ENCODE results near the gene HTR3B.
A peak's percentile ranks its signal among the peaks of the same experiment; 100 is the strongest.
"Not testable (repeated sequence)": the region's sequence is repeated elsewhere in the genome, so short reads cannot be mapped to it uniquely, and the experiment has no call there.

Gene HTR3B

GRCh38 chr11:113904379-113905101 lies at the start of gene HTR3B:
TSS of gene HTR3B (plus strand) at chr11:113904796. CDS start at chr11:113904934, 138 bp downstream.
- no peak for DNase-seq

GRCh38 chr11:113855803-113856202 lies 48.8 kb upstream of the HTR3B start:
- DNase-seq = no peak

DNA sequence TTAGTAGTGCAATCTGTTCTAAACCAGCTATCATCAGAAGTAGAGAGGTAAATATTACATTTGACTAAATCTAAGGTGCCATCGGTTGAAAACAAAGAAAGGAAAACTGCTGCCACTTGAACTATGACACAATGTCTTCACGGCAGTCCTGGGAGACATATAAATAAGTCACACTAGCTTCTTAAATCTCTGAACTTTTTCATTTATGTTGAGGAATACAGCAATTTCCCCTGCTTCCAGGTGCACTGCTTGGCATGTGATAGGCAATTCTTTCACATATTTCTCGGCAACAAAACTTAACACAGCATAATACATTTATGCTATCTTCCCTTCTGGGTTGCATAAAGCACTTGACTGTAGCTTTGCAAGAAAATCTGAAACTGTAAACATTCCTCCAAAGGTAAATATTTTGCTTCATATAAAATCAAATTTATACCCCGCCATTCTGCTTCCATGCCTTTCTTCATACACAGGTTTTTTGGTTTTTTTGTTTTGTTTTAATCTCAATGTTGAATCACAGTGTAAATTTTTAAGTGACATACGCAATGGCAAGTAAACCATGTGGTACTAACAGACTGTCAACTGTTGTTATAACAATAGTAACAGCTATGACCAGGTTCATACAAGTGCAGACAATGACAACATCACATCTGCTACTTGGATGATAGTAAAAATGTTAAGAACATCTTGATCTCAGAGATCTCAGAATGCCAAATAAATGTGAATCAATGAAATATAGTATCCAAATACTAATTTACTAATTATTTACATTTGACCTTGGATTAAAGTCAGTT lies 47.4 kb upstream of the HTR3B start:
- no peak for DNase-seq

- DNase-seq = no peak
Observed at GRCh38 chr11:113859665-113860064, 44.9 kb upstream of the HTR3B start.

GRCh38 chr11:113862435-113862834 lies 42.2 kb upstream of the HTR3B start:
- DNase-seq = no peak

- no peak for DNase-seq
Observed at GRCh38 chr11:113864410-113864809, 40.2 kb upstream of the HTR3B start.

GRCh38 chr11:113865873-113866272 lies 38.7 kb upstream of the HTR3B start:
- no peak for DNase-seq

DNA sequence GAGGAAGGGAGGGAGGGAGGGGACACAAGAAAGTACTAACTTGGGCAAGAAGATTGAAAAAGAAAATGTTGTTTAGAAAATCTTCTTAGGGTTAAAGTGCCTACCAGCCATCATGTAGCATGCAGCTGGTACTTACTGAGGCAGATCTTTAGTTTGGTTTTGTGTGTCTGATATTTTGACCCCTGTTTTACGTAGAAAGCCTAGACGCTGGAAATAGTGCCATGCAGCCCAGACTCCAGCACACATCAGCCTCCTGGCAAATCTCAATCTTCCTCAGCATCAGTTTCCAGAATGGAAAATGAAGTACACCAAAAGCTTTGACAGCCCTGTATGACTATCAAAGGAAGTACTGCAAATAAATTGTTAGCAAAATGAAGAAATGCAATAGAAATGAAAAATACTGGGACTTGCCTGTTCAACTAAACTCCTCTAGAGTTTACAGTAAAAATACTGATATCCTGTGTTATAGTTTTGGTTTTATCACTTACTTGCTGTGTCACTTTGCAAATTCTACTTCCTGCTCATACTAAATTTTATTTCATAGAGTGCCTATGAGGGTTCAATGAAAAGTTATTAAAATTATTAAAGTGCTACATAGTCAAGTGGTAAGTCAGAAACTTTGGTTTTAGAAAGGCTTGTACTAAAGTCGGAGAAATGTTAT lies 36.6 kb upstream of the HTR3B start:
- DNase-seq = no peak

DNA sequence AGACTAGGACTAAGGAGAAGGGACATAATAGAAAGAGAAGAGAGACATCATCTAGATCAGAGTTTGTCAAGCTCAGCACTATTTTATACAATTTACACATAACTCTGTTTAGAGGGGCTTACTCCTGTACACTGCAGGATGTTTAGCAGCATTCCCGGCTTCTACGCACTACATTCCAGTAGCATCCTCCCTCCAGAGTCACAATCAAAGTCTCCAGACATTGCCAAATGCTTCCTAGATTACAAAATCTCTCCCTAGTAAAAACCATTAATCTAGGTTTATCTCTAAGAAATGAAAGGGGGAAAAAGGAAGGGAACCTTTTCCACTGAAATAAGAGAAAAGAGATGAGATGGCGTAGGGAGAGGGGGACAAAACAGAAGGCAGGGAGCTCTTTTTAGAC lies 33.3 kb upstream of the HTR3B start:
- no peak for DNase-seq

GRCh38 chr11:113873236-113873626 lies 31.4 kb upstream of the HTR3B start:
- DNase-seq = no peak

- DNase-seq = no peak
Observed at GRCh38 chr11:113874096-113874495, 30.5 kb upstream of the HTR3B start.

DNA sequence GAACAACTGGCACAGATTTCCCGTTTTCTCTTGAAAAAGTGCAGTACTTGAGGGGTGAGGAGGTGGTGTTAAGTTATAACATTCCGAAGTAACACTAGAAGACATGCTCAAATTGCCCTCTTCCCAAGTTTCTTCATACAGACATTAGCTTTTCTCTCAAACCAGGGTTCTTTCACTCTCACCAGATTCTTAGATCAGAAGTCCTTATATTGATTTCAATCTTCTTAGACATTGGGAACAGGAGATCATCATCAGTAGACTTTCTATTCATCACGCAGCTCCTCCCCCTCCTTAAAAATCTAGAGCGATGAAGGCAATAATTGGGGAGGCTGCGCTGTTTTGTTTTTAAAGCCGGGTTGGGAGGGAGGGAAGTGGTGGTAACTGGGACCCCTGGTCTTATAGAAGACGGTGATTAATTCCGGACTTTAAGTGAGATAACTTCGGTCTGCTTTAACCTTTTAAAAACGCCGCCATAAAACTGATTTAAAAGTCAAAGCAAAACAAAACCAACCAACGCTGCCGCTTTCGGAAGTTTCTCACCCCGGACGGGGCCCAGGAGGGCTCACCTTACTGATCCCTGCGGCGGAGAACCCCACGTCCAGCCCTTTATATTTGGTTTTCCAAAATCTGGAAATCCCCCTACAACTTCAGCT lies 29.9 kb upstream of the HTR3B start:
- DNase-seq = peak; percentile 74

- DNase-seq = peak; percentile 97
Observed at GRCh38 chr11:113875234-113876073, 29.1 kb upstream of the HTR3B start, which contains the start of gene USP28. TSS of gene USP28 (minus strand) at chr11:113875572. CDS start at chr11:113875501, 71 bp downstream.

GRCh38 chr11:113876074-113876797 lies 28.4 kb upstream of the HTR3B start:
- DNase-seq = no peak

DNA sequence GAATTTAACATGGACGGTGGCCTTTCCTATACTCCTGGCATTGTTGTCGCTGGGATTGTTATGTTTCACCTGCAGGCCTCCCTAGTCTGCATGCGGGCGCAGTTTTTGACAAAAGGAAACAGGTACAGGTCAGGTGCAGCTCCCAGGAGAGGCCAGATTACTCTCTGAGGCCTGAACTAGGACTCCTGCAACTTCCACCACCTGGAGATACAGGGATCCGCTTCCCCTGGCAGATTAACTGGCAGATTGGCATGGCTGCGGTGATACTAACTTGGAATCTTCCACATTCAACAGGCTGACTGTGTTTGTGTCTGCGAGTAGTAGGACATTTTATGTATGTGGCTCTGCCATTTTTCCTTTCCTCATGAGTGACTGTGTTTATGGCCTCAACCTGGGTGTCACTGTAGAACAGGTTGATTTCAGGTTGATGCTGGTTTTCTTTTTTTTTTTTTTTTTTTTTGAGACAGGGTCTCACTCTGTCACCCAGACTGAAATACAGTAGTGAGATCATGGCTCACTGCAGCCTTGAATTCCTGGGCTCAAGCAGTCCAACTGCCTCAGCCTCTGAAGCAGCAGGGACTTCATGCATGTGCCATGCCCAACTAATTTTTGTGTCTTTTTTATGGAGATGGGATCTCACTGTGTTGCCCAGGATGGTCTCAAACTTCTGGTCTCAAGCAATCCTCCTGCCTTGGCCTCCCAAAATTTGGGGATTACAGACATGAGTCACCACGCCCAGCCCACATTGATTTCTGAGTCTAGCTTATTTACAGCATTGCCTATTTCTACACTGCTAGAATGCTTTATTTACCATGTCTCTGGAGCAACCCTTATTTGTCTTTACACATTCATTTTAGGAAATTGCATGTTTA lies 27.6 kb upstream of the HTR3B start:
- no peak for DNase-seq

DNA sequence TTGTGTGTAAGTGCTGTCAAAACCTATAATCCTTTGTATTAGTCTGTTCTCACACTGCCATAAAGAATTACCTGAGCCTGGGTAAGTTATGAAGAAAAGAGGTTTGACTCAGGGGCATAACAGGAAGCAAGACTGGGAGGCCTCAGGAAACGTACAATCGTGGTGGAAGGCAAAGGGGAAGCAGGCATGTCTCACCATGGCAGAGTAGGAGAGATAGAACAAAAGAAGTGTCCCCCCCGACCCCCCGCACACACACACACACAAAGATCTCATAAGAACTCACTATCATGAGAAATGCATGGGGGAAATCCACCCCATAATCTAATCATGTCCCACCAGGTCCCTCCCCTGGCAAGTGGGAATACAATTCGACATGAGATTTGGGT lies 26.9 kb upstream of the HTR3B start:
- DNase-seq = no peak

- not testable (repeated sequence) for DNase-seq
Observed at GRCh38 chr11:113879446-113879845, 25.1 kb upstream of the HTR3B start.

- no peak for DNase-seq
Observed at GRCh38 chr11:113880971-113881370, 23.6 kb upstream of the HTR3B start.

DNA sequence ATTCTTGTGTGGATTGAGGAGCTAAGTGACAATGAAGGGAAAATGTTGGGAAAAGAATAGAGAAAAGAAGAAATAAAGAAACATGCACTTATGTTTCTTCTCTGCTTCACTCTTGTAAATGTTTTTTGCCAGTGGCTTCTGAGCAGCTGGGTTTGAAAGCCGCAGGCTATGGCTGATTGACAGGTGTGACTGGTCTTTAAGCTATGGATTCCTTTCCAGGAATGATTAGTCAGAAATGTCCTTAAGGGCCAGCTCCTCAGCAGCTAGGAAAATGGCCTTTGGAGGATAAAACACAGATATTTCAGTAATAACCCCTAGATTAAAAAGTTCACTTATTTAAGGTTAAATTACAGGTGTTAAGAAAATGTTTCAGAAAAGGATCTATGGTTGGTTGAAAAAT lies 22.7 kb upstream of the HTR3B start:
- DNase-seq = no peak

- no peak for DNase-seq
Observed at GRCh38 chr11:113884361-113884836, 20.2 kb upstream of the HTR3B start.
